SK-N-MC (cell line): ENCODE measurements around the gene RALGAPA1.

ENCODE experiments used
- EZH2 ChIP-seq: fragments of 200-600 bp; sonication (generic); IDR thresholded peaks from one replicate; pipeline ENCODE4 v1.6.1; 2017; ENCODE audit warnings: antibody characterized with exemption
- POLR2AphosphoS5 ChIP-seq: IDR thresholded peaks from 2 replicates; pipeline ENCODE4 v1.6.1; 2012; ENCODE audit warnings: mild to moderate bottlenecking, low read depth, low read length, borderline replicate concordance

DNA sequence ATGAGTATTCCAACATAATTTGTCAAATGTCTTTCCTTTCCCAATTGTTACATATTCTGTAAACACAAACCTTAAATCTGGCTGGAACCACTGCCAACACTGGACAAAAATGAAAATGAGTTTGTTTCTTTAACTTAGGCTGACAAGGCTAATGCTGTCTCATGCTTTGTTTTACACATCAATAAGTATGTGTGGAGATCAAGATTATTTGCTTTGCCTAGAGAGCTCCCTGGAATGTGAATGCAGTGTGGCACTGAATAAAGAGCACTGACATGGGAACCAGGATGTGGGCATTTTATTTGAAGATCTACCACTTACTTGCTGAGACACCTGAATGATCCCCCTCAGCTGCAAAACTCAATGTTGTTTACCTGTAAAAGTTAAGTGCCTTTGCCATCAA is 61.7 kb downstream of the RALGAPA1 start:
- no peak for TF ChIP-seq POLR2AphosphoS5
- no peak for TF ChIP-seq EZH2
